T-cell (primary cell): ENCODE measurements around the gene TTN. TPM values are rescaled to one million over a fixed set of nuclear protein-coding genes. Genes with fewer than 3 reads are reported as not detected.

Experiments used
- ATAC-seq, 4 experiments: fragments of 200-7000 bp in 3 of 4; fragments of 150-1000 bp in 1 of 4; cut with Tn5 transposase; replicated peaks in 1 of 4; 1 replicate in 3 of 4; 2 replicates in 1 of 4; pipeline ENCODE4 v1.10.0; 2021; ENCODE audit warnings: moderate library complexity in 3 of 4, mild to moderate bottlenecking in 2 of 4, moderate number of reproducible peaks in 1 of 4
- CTCF ChIA-PET, 2 donors: fragments of 300-600 bp; sonication (Branson Sonifier 250); formaldehyde crosslinking; loops; one replicate each; lab custom pipeline; 2022; ENCODE audit warnings: antibody characterized with exemption in 2 of 2; lab: Charles Lee
- POLR2A ChIA-PET, 2 donors: fragments of 300-600 bp; sonication (Branson Sonifier 250); formaldehyde crosslinking; loops; one replicate each; lab custom pipeline; 2022; ENCODE audit warnings: antibody characterized with exemption in 2 of 2; lab: Charles Lee
- DNase-seq, 35 experiments: peaks; one replicate each; pipeline versions ENCODE4 v3.0.0 to v3.0.0-alpha.2; 2013 to 2023
- H3K27ac ChIP-seq: one replicate; pipeline ENCODE4 v1.5.1; 2013; ENCODE audit warnings: low read length
- H3K27me3 ChIP-seq, 2 experiments: replicated peaks in 1 of 2; 1 replicate in 1 of 2; 2 replicates in 1 of 2; pipeline versions ENCODE4 v1.6.1 to v1.7.0; 2013; ENCODE audit warnings: low read length in 1 of 2, mixed read lengths in 1 of 2; ENCODE audit not compliant: control insufficient read depth in 2 of 2, insufficient read depth in 2 of 2; ENCODE audit errors: extremely low read depth in 1 of 2
- H3K36me3 ChIP-seq, 2 donors: 1 replicate in 1 of 2; 2 replicates in 1 of 2; pipeline versions ENCODE4 v1.6.1 to v1.7.0; 2013; ENCODE audit warnings: low read length in 1 of 2; ENCODE audit not compliant: control insufficient read depth in 2 of 2, insufficient read depth in 1 of 2; ENCODE audit errors: extremely low read depth in 1 of 2
- H3K4me1 ChIP-seq, 2 experiments: 1 replicate in 1 of 2; 2 replicates in 1 of 2; pipeline versions ENCODE4 v1.6.1 to v1.7.0; 2013; ENCODE audit warnings: low read length in 2 of 2, mixed read lengths in 1 of 2; ENCODE audit not compliant: insufficient read depth in 2 of 2, control insufficient read depth in 1 of 2; ENCODE audit errors: extremely low read depth in 1 of 2
- H3K4me3 ChIP-seq, 2 donors: 1 replicate in 1 of 2; 2 replicates in 1 of 2; pipeline versions ENCODE4 v1.5.1 to v1.7.0; 2013; ENCODE audit warnings: mild to moderate bottlenecking in 2 of 2, low read length in 1 of 2, moderate library complexity in 1 of 2; ENCODE audit not compliant: control insufficient read depth in 1 of 2; ENCODE audit errors: extremely low read depth in 1 of 2
- H3K9me3 ChIP-seq: 2 replicates; pipeline ENCODE4 v1.7.0; 2013
- H3K27ac Mint-ChIP-seq, 2 donors: one replicate each; pipeline ENCODE4 v1.8.0; 2020 to 2021; ENCODE audit warnings: mild to moderate bottlenecking in 2 of 2, mixed read lengths in 2 of 2
- H3K27me3 Mint-ChIP-seq, 2 donors: one replicate each; pipeline ENCODE4 v1.8.0; 2021 to 2022; ENCODE audit warnings: mixed read lengths in 2 of 2
- H3K36me3 Mint-ChIP-seq: one replicate; pipeline ENCODE4 v1.8.0; 2021; ENCODE audit warnings: mixed read lengths
- H3K4me1 Mint-ChIP-seq, 3 donors: one replicate each; pipeline ENCODE4 v1.8.0; 2020 to 2022; ENCODE audit warnings: mixed read lengths in 3 of 3, mild to moderate bottlenecking in 1 of 3
- H3K4me3 Mint-ChIP-seq, 3 donors: one replicate each; pipeline ENCODE4 v1.8.0; 2020 to 2022; ENCODE audit warnings: mild to moderate bottlenecking in 3 of 3, mixed read lengths in 3 of 3, moderate library complexity in 3 of 3
- H3K9me3 Mint-ChIP-seq, 3 donors: one replicate each; pipeline ENCODE4 v1.8.0; 2020 to 2022; ENCODE audit warnings: mixed read lengths in 3 of 3
- WGBS: methylation state at CpG from one replicate; pipeline ENCODE4 v1.1.5; 2013; ENCODE audit warnings: missing lambda C conversion rate; ENCODE audit not compliant: insufficient coverage; 5-methylcytosine and 5-hydroxymethylcytosine counted together
- total RNA-seq, 35 experiments: library from RNA in 6 of 35; stranded (reverse) in 6 of 35; fragments of 120-200 nt in 1 of 35; gene quantifications; one replicate each; pipeline versions ENCODE4 v1.2.1 to v1.2.4 and lab custom pipeline; 2013 to 2026

TTN gene
- total RNA-seq, 5 donors from 2014 or later (not counting 1 experiment from before 2014, with no cell fraction given), result 14.3 to 49.2 (median 15.7) TPM

DNA sequence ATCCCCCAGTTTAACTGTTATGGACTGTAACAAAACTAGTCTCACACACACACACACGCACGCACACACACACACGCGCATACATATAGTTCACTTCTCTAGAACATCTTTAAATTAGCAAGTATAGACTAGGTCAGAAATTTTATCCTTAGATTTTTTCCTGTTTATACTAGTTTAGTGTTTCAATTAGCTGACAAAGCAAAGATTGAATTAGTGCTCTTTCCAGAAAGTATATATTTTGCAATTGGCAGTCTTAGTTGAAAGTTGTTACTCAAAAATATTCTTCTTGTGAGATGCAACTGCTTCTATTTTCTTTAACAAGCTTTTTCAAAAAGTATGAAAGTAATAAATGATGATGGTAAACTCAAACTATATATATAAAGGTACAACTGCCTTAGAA lies 304.5 kb downstream of the TTN start:
- ChIA-PET CTCF (interaction anchor here in 1 of 2 donors (0.6 kb wide), 1 partner anchor 19 kb away, joined by 3 read pairs; no protein-coding TSS in a partner anchor), POLR2A (no interaction called here)
- ATAC-seq, result no peak
- H3K4me3 Mint-ChIP-seq, result no peak overlapping the region
- no peak overlapping the region for H3K27ac Mint-ChIP-seq
- DNase-seq, result no peak
- no peaks in the 10 kb centered on the region for H3K4me1 Mint-ChIP-seq
- no peaks in the 10 kb centered on the region for H3K9me3 Mint-ChIP-seq
- Histone ChIP-seq H3K27me3 (no peaks in the 10 kb centered on the region), H3K4me1 (no peaks in the 10 kb centered on the region), H3K4me3 (no peak overlapping the region), H3K9me3 (no peaks in the 10 kb centered on the region), H3K36me3 (peaks cover 0 to 63% of the 10 kb centered on the region in 2 donors), H3K27ac (no peak overlapping the region)
- H3K36me3 Mint-ChIP-seq, result peaks cover 53% of the 10 kb centered on the region
- no peaks in the 10 kb centered on the region for H3K27me3 Mint-ChIP-seq
- WGBS, result no CpG with 5 or more reads among the region's 4 CpGs

DNA sequence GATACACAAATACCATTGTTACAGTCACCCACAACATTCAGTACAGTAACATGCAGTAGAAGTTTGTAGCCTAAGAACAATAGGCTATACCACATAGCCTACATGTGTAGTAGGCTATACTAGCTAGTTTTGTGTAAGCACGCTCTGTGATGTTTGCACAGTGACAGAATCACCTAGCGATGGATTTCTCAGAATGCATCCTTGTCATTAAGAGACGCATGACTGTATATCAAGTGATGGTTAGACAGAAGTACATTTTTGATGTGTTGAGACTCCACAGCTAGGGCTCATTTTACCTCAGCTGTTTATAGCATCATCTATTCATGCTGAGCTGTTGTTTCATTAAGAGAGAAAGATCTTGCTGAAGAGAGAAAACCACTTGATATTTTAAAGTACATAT lies 307.6 kb downstream of the TTN start:
- Mint-ChIP-seq H3K27ac (no peak overlapping the region), H3K4me1 (no peaks in the 10 kb centered on the region), H3K27me3 (no peaks in the 10 kb centered on the region), H3K4me3 (no peak overlapping the region), H3K9me3 (no peaks in the 10 kb centered on the region), H3K36me3 (peaks cover 65% of the 10 kb centered on the region)
- ChIA-PET POLR2A (no interaction called here), CTCF (interaction anchor here in 1 of 2 donors (0.6 kb wide), 1 partner anchor 259 kb away, joined by 3 read pairs; no protein-coding TSS in a partner anchor)
- no peak overlapping the region for H3K4me3 ChIP-seq
- no peaks in the 10 kb centered on the region for H3K4me1 ChIP-seq
- H3K27ac ChIP-seq, result no peak overlapping the region
- no peak for ATAC-seq
- H3K36me3 ChIP-seq, result peaks cover 0 to 76% of the 10 kb centered on the region in 2 donors
- no peaks in the 10 kb centered on the region for H3K27me3 ChIP-seq
- 88% methylated on average over 2 of the region's 3 CpGs for WGBS
- DNase-seq, result no peak
- no peaks in the 10 kb centered on the region for H3K9me3 ChIP-seq

DNA sequence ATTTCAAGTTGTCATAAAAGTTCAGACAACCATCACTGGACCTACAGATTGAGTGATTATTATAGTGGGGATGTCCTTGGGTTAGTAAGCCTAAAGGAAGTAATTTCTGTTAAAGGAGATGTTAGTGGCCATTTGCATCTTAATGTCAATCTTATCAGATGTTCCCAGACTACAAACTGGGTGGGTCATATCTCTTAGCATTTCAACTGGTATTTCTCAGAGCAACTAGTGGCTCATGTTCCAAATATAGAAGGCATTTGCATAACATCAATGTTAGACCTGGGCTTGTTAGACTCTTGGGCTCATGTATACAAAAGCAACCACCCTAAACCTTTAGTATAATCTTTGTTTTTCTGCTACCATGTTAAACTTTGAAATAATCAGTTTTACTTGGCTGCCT lies 309.1 kb downstream of the TTN start:
- POLR2A ChIA-PET, result interaction anchor here in 1 of 2 donors (0.6 kb wide), 1 partner anchor 16 kb away, joined by 3 read pairs; no protein-coding TSS in a partner anchor
- CTCF ChIA-PET, result no interaction called here

DNA sequence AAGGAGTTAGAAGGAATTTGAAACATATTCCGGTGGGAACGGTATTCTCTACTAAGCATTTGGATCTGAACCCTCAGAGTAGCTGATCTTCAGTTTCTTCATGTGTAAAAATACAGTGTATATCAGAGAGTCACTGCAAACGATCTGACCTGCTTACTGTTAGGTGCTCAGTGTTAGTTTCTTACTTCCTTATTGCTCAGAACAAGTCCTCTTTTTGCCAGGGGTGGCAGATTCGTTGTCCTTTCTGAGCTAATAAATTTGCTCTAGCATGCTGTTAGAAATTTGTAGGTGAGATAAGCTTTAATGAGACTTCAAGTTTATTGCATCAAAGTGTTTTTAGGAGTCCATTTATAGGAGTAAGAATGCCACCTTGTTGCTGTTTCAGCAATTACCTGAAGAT lies 311.2 kb downstream of the TTN start:
- H3K4me3 Mint-ChIP-seq, result no peak overlapping the region
- ChIA-PET CTCF (interaction anchor here (0.6 to 1.7 kb wide), 4 partner anchors 12 to 97 kb away, joined by 3 to 5 read pairs (median 4); no protein-coding TSS in a partner anchor), POLR2A (no interaction called here)
- Histone ChIP-seq H3K4me1 (no peaks in the 10 kb centered on the region), H3K9me3 (no peaks in the 10 kb centered on the region), H3K27ac (no peak overlapping the region), H3K4me3 (no peak overlapping the region), H3K36me3 (peaks cover 5 to 69% of the 10 kb centered on the region in 2 donors), H3K27me3 (no peaks in the 10 kb centered on the region)
- WGBS, result 80% methylated on average over 1 of the region's 4 CpGs
- no peaks in the 10 kb centered on the region for H3K9me3 Mint-ChIP-seq
- peaks cover 75% of the 10 kb centered on the region for H3K36me3 Mint-ChIP-seq
- no peaks in the 10 kb centered on the region for H3K27me3 Mint-ChIP-seq
- H3K27ac Mint-ChIP-seq, result no peak overlapping the region
- ATAC-seq (no peak), DNase-seq (no peak)
- no peaks in the 10 kb centered on the region for H3K4me1 Mint-ChIP-seq

More for the DNA sequence above, 309.1 kb downstream of the TTN start:
- DNase-seq (no peak), ATAC-seq (no peak)
- H3K27ac Mint-ChIP-seq, result peak overlapping the region in 1 of 2 donors; percentile 28
- H3K36me3 Mint-ChIP-seq, result peaks cover 73% of the 10 kb centered on the region
- Histone ChIP-seq H3K36me3 (peaks cover 5 to 81% of the 10 kb centered on the region in 2 donors), H3K9me3 (no peaks in the 10 kb centered on the region), H3K4me3 (no peak overlapping the region), H3K4me1 (no peaks in the 10 kb centered on the region), H3K27me3 (no peaks in the 10 kb centered on the region), H3K27ac (no peak overlapping the region)
- H3K4me1 Mint-ChIP-seq, result no peaks in the 10 kb centered on the region
- H3K4me3 Mint-ChIP-seq, result no peak overlapping the region
- no peaks in the 10 kb centered on the region for H3K27me3 Mint-ChIP-seq
- H3K9me3 Mint-ChIP-seq, result no peaks in the 10 kb centered on the region

DNA sequence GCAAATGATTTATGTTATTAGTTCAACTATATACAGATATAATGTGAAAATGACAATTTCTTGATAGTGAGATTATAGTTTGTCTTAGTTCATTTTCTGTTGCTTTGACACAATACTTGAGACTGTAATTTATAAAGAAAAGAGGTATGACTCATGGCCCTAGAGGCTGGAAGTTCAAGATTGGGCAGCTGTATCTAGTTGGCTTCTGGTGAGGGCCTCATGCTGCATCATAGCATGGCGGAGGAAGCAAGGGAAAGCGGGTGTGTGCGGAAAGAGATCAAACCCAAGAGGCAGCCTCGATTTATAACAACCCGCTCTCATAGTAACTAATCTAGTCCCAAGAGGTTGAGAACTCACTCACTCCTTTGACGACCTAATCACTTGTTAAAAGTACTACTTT lies 315.6 kb downstream of the TTN start:
- peaks cover 75% of the 10 kb centered on the region for H3K36me3 Mint-ChIP-seq

DNA sequence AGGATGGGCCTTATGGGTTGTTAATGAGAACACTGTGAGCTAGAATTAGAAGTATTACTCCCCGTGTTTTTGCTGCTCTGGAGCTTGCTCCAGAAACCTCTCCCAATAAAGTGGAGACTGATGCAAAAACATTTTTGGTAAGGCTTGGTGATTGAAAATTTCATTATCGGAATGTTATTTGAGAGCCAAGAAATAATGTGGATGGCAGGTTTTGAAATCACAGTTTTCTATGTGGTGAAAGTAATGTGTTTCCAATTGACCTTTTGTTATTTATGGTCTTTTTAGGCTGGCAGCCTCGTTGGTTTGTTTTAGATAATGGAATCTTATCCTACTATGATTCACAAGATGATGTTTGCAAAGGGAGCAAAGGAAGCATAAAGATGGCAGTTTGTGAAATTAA lies 321.9 kb downstream of the TTN start:
- Mint-ChIP-seq H3K4me1 (peaks cover 62 to 69% (median 67%) of the 10 kb centered on the region in 3 donors), H3K4me3 (no peak overlapping the region), H3K27ac (no peak overlapping the region), H3K36me3 (peaks cover 41% of the 10 kb centered on the region), H3K27me3 (no peaks in the 10 kb centered on the region), H3K9me3 (no peaks in the 10 kb centered on the region)
- ATAC-seq (no peak), DNase-seq (no peak)
- Histone ChIP-seq H3K27ac (no peak overlapping the region), H3K4me3 (no peak overlapping the region), H3K4me1 (peaks cover 15 to 22% of the 10 kb centered on the region in 2 experiments), H3K27me3 (no peaks in the 10 kb centered on the region), H3K9me3 (no peaks in the 10 kb centered on the region), H3K36me3 (peaks cover 0 to 29% of the 10 kb centered on the region in 2 donors)
- ChIA-PET POLR2A (no interaction called here), CTCF (no interaction called here)
- WGBS, result no CpG with 5 or more reads among the region's 3 CpGs

More for the DNA sequence above, 315.6 kb downstream of the TTN start:
- no peaks in the 10 kb centered on the region for H3K4me1 ChIP-seq
- H3K36me3 ChIP-seq, result peaks cover 5 to 67% of the 10 kb centered on the region in 2 donors
- Mint-ChIP-seq H3K27ac (no peak overlapping the region), H3K9me3 (no peaks in the 10 kb centered on the region), H3K4me3 (no peak overlapping the region), H3K4me1 (peaks cover 16 to 24% (median 23%) of the 10 kb centered on the region in 3 donors), H3K27me3 (no peaks in the 10 kb centered on the region)
- DNase-seq (no peak), ATAC-seq (no peak)
- no peak overlapping the region for H3K4me3 ChIP-seq
- WGBS, result 98% methylated on average over 5 of the region's 6 CpGs
- H3K27me3 ChIP-seq, result no peaks in the 10 kb centered on the region
- H3K27ac ChIP-seq, result no peak overlapping the region
- CTCF ChIA-PET, result no interaction called here
- H3K9me3 ChIP-seq, result no peaks in the 10 kb centered on the region
- POLR2A ChIA-PET, result no interaction called here
